Renal cortex interstitium (tissue), 15 donors: ENCODE results near the gene RNU4-1. TPM values are rescaled to one million over a fixed set of nuclear protein-coding genes. Genes with fewer than 3 reads are reported as not detected.
"Not testable (repeated sequence)": the region's sequence is repeated elsewhere in the genome, so short reads cannot be mapped to it uniquely, and the experiment has no call there.

Source experiments
- DNase-seq, 11 donors: peaks; one replicate each; pipeline ENCODE4 v3.0.0-alpha.2; 2013; ENCODE audit warnings: low read depth in 9 of 11, low spot score in 4 of 11; ENCODE audit errors: extremely low read depth in 1 of 11
- long read RNA-seq, 16 experiments: transcript quantifications; one replicate each; lab custom pipeline, GENCODE V29; 2026
- polyA plus RNA-seq, 3 donors: library from polyadenylated mRNA; unstranded; fragments of 120-200 nt; gene quantifications; one replicate each; pipeline ENCODE4 v1.2.1, GENCODE V29; 2013; ENCODE audit not compliant: insufficient read length in 3 of 3

The RNU4-1 gene
- polyA plus RNA-seq, result not detected
- long read RNA-seq, donor 1, partial matches to known transcripts, result 0 of 1 reads
- long read RNA-seq, donor 1, other reads (novel, unspliced or antisense), result 0 of 1 reads
- long read RNA-seq, donor 2, result 0 reads
- long read RNA-seq, donor 3, result 0 reads
- long read RNA-seq, donor 4, partial matches to known transcripts, result 7 of 7 reads
- long read RNA-seq, donor 4, other reads (novel, unspliced or antisense), result 0 of 7 reads
- long read RNA-seq, donor 5, result 0 reads
- long read RNA-seq, donor 6, partial matches to known transcripts, result 17 of 17 reads
- long read RNA-seq, donor 6, other reads (novel, unspliced or antisense), result 0 of 17 reads
- long read RNA-seq, donor 7, result 0 reads
- long read RNA-seq, donor 8, partial matches to known transcripts, result 31 of 31 reads
- long read RNA-seq, donor 8, other reads (novel, unspliced or antisense), result 0 of 31 reads
- long read RNA-seq, donor 9, result 0 reads
- long read RNA-seq, donor 10, result 0 reads
- long read RNA-seq, donor 11, partial matches to known transcripts, result 6 of 6 reads
- long read RNA-seq, donor 11, other reads (novel, unspliced or antisense), result 0 of 6 reads
- long read RNA-seq, donor 12, partial matches to known transcripts, result 11 of 11 reads
- long read RNA-seq, donor 12, other reads (novel, unspliced or antisense), result 0 of 11 reads
- long read RNA-seq, donor 13, result 0 reads
- long read RNA-seq, donor 14, partial matches to known transcripts, result 9 of 10 reads
- long read RNA-seq, donor 14, other reads (novel, unspliced or antisense), result 0 of 10 reads
- long read RNA-seq, donor 15, result 0 reads
- long read RNA-seq, donor 16, result 0 reads

GRCh38 chr12:120292661-120293531 lies at the start of gene RNU4-1:
TSS of gene RNU4-1 (minus strand) at chr12:120293237.
- peak in 10 of 11 donors; percentile 63 to 88 (median 78) for DNase-seq

- peak in 2 of 11 donors; percentile 34 to 37 for DNase-seq
Observed at GRCh38 chr12:120342175-120343038, 49.4 kb upstream of the RNU4-1 start.

- no peak for DNase-seq
Observed at GRCh38 chr12:120339256-120339655, 46.2 kb upstream of the RNU4-1 start.

DNA sequence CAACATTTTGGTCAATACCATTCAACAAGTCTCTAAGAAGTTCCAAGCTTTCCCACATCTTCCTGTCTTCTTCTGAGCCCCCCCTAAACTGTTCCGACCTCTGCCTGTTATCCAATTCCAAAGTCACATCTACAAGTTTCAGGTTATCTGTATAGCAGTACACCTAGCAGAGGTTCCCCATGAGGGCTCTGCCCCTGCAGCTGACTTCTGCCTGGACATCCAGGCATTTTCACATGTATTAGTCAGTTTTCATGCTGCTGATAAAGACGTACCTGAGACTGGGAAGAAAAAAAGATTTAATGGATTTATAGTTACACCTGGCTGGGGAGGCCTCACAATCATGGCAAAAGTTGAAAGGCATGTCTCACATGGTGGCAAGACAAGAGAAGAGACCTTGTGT lies 44.7 kb upstream of the RNU4-1 start:
- DNase-seq, result no peak

DNA sequence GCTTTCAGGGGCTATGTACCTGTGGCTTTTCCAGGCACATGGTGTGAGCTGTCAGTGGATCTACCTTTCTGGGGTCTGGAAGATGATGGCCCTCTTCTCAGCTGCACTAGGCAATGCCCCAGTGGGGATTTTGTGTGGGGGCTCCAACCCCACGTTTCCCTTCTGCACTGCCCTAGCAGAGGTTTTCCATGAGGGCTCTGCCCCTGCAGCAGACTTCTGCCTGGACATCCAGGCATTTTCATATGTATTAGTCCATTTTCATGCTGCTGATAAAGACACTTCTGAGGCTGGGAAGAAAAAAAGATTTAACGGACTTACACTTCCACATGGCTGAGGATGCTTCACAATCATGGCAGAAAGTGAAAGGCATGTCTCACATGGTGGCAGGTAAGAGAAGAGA lies 43.4 kb upstream of the RNU4-1 start:
- DNase-seq, result not testable (repeated sequence)

- peak in 2 of 11 donors; percentile 52 to 53 for DNase-seq
Observed at GRCh38 chr12:120335447-120335846, 42.4 kb upstream of the RNU4-1 start.

- DNase-seq, result no peak
Observed at GRCh38 chr12:120332523-120332922, 39.5 kb upstream of the RNU4-1 start.

DNA sequence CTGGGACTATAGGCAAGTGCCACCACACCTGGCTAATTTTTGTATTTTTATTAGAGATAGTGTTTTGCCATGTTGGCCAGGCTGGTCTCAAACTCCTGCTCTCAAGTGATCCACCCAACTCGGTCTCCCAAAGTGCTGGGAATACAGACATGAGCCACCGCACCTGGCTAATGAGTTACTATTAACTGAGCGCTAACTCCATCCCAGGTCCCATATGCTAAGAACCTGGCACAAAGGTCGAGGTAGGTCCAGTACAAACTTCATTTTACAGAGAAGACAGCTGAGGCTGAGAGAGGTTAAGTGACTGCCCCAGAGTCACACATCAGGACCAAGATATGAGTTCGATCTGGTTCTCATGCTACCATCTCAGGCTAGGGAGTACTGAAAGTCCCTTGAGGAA lies 39.0 kb upstream of the RNU4-1 start:
- no peak for DNase-seq

DNA sequence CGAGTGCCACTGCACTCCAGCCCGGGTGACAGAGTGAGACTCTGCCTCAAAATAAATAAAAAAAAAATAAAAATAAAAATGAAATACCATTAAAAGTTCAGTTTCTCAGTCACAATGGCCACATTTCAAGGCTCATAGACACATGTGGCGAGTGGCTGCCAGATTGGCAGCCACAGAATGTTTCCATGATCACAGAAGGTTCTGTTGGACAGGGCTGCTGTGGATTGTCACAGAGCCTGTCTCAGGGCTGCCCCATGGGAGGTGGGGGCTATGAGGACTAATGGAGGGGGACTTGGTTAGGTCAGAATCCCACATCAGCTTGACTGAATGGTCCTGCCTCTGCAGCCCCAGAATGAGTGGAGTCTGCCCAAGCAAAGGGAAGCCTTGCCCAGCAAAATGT lies 38.4 kb upstream of the RNU4-1 start:
- DNase-seq, result no peak

GRCh38 chr12:120328228-120328627 lies 35.2 kb upstream of the RNU4-1 start:
- no peak for DNase-seq

GRCh38 chr12:120327593-120327992 lies 34.6 kb upstream of the RNU4-1 start, which contains the start of gene PLA2G1B:
TSS of gene PLA2G1B (minus strand) at chr12:120327779. CDS start at chr12:120327753, 26 bp downstream.
- DNase-seq, result no peak

DNA sequence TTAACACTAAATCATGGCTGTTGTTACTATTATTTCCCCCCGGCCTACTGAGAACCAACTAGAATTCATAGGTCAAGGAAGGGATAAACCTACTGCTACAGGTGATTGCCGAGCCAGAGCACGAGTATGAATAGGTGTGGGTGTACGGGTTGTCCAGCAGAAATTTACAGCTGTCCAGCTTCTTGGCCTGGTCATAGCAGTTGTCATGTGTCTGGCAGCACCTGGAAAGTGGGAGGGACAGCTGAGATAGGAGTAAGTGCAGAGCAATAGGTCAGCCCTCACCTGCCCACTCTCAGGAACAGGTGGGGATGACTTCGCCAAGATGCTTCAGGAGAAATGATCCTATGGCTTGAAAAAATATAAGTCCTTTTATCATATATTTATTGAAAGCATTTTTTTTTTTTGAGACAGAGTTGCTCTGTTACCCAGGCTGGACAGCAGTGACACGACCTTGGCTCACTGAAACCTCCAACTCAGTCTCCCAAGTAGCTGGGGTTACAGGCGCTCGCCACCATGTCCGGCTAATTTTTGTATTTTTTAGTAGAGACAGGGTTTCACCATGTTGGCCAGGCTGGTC lies 31.9 kb upstream of the RNU4-1 start:
- no peak for DNase-seq

- no peak for DNase-seq
Observed at GRCh38 chr12:120323772-120324171, 30.7 kb upstream of the RNU4-1 start.

DNA sequence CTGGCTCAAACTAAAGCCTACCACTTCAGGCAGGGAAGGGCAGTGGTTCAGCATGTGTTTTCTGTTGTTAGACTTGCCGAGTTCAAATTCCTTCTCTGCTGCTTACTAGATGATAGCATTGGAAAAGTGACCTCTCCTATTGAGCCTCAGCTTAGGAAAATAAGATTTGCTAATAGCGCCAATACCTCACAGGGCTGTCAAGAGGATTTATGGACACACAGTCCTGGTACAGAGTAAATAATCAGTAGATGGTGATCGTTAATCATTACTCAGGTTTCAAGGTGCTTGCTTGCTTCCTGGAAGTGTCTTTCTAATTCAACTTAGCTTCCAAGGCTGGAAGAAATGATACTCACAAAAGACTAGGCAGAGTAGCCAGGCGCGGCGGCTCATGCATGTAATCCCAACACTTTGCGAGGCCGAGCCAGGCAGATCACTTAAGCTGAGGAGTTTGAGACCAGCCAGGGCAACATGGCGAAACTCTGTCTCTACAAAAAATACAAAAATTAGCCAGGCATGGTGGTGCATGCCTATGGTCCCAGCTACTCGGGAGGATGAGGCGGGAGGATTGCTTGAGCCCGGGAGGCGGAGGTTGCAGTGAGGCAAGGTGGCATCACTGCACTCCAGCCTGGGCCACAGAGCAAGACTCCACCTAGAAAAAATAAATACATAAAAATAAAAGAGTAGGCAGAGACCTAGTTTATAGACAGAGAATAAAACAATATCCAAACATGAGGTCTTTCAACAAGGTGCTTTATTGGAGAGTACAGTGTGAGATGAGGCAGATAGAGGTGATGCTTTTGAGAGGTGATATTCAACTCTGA lies 28.6 kb upstream of the RNU4-1 start:
- peak in 3 of 11 donors; percentile 24 to 70 (median 59) for DNase-seq

GRCh38 chr12:120317224-120318105 lies 24.4 kb upstream of the RNU4-1 start:
- peak; percentile 90 to 99 (median 97) for DNase-seq

DNA sequence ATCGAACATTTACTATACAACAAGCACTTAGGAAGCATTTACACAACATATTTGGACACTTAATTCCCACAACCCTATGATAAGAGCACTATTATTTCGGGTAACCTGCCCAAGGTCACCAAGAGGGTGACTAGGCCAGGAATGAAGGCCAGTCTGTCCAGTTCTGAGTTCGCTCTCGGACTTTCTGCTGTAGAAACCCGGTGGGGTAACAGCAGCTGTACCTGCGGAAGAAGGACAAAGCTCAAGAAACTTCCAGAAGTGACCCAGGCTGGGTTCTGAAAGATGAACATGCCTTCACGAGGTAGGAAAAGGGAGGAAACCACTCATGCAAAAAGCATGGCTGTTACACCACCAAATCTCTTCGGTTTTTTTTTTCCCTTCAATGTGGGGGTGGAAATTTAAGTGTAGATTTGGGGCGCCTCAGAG lies 23.8 kb upstream of the RNU4-1 start:
- DNase-seq, result peak in 2 of 11 donors; percentile 25 to 30
